GM15510 (cell line): ENCODE data around the gene LRFN3.

Experiments
- POLR2A ChIP-seq: IDR thresholded peaks from 3 replicates; pipeline ENCODE4 v1.6.1; 2011; ENCODE audit warnings: borderline replicate concordance; ENCODE audit not compliant: insufficient read length; ENCODE audit errors: extremely low read depth

Gene LRFN3

GRCh38 chr19:35975608-35976214, 39.5 kb downstream of the LRFN3 start:
- TF ChIP-seq POLR2A, result no peak

DNA sequence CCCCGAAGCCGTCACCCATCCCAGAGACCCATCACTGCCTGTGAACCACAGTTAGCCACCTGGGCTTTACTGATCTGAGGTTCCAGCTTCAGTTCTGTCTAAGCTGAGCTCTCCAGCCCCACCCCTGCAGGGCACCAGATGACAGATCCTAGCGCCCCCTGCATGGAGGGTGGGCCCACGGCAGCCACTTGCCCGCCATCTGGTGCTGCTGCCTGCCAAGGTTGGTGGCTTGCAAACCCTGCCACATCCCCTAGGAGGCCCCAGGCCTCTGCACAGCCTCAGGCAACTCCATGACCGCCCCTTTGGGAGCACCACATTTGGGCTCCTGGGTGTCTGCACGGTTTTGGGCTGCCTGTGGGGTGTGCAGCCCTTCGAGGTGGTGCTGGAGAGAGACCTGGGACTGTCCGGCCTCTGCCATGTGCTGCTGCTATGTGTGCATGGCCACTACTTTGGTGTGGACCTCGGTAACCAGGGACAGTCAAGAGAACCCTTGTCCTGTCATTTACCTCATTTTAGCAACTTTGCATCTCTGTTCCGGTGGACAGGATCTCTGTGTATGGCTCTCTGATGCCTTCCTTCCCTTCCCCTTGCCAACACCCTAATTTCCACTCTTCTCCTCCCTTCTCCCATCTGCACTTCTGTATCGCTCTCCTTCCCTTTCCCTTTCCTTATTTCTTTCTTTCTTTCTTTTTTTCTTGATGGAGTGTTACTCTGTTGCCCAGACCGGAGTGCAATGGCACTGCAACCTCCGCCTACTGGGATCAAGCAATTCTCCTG, 41.5 kb downstream of the LRFN3 start:
- TF ChIP-seq POLR2A, result no peak

GRCh38 chr19:35978271-35978670, 42.1 kb downstream of the LRFN3 start:
- no peak for TF ChIP-seq POLR2A

DNA sequence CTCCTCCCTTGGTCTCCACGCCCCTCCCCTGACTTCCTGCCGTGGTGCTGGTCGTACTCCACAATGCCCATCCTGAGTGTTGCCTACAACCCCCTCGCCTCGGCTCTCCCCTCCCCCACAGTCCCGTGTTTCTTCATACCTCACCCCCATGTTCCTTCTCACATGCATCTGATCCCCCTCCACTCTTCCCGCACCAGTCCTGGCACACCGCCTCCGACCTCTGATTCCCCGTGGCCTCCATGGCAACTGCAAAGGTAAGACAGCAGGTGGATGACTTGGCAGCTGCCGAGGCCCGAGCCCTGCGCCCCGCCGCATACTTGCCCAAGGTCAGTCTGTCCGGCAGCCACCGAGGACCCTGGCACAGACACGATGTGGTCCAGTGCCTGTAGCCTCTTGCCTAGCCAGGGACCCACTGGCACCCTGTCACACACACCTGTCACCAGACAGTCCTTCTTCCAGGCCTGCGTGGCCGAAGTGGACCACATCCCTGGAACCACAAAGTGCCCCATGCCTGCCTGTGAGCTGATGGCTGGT, 42.7 kb downstream of the LRFN3 start:
- TF ChIP-seq POLR2A, result no peak

DNA sequence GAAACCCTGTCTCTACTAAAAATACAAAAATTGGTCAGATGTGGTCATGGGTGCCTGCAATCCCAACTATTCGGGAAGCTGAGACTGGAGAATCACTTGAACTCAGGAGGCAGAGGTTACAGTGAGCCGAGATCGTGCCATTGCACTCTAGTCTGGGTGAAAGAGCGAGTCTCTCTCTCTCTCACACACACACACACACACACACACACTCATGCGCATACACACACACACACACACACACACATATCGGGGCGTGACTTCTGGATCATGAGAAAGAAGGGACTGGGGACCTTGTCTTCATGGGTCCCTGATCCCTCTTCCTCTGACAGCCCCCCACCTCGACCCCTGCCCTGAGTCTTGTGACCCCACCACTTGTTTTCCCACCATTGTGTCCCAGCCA, 47.0 kb downstream of the LRFN3 start:
- no peak for TF ChIP-seq POLR2A

DNA sequence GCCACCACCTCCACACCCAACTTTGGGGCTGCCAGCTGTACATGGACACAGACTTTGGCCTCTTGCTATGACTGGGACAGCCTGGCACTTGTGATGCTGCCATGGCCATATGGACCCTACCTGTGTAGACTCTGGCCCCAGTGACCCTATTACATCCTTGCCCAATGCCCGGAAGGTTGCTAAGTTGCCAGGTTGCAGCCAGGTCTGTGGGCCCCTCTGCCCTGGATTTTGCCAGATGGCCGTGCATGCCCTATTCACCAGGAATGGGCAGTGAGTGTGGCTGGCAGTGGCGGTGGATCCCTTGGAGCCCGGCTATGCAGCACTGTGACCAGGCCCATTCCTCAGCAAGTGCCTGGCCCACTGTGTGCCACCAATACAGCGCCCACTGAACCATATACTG, 49.9 kb downstream of the LRFN3 start:
- no peak for TF ChIP-seq POLR2A

GRCh38 chr19:35986664-35987570, 50.7 kb downstream of the LRFN3 start:
- TF ChIP-seq POLR2A, result no peak

GRCh38 chr19:35987571-35987896, 51.4 kb downstream of the LRFN3 start:
- no peak for TF ChIP-seq POLR2A

DNA sequence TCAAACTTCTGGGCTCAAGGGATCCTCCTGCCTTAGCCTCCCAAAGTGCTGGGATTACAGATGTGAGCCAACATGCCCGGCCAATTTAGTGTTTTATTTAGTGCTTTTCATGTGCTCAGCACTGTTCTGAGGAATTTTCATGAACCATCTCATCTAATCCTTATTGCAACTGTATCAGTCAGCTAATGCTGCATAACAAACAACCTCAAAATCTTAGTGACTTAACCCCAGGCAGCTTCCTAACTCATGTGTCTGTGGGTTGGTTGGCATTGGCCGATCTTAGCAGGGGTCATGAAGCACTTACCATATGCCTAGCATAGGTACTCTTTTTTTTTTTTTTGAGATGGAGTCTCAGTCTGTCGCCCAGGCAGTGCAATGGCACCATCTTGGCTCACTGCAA, 52.6 kb downstream of the LRFN3 start:
- TF ChIP-seq POLR2A, result no peak

DNA sequence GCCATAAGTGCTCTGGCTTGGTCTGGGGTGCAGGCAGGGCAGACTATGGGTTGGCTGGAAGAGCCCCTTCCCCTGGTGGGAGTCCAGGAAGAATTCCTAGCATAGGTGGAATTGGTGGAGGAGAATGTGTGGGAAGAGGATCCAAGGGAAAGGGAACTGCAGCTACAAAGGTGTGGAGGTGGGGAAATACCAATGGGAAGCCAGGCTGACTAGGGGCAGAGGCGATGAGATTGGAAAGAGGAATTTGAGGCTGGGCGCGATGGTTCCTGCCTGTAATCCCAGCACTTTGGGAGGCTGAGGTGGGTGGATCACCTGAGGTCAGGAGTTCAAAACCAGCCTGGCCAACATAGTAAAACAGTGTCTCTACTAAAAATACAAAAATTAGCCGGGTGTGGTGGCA, 54.0 kb downstream of the LRFN3 start:
- TF ChIP-seq POLR2A, result no peak

DNA sequence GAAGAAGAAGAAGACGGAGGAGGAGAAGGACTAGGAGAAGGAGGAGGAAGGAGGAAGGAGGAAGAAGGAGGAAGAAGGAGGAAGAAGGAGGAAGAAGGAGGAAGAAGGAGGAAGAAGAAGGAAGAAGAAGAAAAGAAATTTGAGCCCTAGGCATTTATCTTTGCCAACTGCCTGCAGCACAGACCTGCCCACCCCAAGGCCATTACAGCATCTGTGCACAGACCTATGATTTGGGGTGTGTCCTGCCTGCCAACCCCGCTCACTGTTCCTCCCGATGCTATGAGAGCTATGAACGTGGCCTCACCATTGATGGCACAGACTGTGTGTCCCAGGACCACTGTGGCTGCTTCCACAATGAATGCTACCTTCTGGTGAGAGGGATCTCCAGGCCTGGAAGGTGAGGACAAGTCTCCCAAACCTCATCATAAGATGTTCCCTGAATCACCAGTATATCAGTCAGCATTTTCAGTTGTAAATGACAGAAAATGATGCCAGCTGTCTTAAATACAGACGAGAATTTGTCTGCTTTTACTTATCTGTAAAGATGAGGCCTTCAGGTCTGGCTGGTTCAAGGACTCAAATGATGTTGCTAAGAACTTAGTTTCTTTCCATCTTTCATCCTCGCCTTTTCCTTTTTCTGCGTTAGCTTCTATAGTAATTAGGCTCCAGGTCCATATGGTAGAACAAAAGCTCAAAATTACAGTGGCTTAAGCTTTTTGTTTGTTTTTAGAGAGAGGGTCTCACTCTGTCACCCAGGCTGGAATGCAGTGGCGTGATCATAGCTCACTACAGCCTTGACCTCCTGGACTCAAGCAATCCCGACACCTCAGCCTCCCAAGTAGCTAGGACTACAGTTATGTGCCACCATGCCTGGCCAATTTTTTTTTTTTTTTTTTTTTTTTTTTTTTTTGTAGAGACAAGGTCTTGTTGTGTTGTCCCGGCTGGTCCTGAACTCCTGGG, 54.9 kb downstream of the LRFN3 start:
- no peak for TF ChIP-seq POLR2A

DNA sequence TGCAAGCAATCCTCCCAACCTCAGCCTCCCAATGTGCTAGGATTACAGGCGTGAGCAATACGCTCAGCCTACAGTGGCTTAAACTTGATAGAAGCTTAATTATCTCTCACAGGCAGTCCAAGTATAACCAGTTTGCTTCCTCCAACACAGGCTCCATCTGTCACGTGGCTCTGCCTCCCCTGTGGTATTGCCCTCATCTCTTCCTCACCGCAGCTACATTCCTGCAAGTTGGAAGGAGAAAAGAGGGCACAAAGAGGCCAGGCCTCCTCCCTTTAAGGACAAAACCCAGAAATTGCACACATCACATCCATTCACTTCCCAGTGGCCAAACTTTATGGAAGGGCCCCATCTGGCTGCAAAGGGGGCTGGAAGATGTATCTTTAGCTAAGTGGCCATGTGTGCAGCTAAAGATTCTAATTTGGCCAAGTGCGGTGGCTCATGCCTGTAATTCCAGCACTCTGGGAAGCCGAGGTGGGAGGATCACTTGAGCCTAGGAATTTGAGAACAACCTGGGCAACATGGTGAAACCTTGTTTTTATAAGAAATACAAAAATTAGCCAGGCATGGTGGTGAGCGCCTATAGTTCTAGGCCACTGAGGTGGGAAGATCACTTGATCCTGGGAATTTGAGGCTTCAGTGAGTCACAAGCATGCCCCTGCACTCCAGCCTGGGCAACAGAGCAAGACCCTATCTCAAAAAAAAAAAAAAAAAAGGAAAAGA, 55.7 kb downstream of the LRFN3 start:
- TF ChIP-seq POLR2A, result no peak

- TF ChIP-seq POLR2A, result no peak
These were observed 57.0 kb downstream of the LRFN3 start for GRCh38 chr19:35992907-35993765.
